HG02870 (cell line): ENCODE data around the gene PHKG1.
"Not testable (repeated sequence)": the region's sequence is repeated elsewhere in the genome, so short reads cannot be mapped to it uniquely, and the experiment has no call there.

Source experiments
- ATAC-seq: cut with Tn5 transposase; IDR thresholded peaks from one replicate; pipeline ENCODE4 v1.9.1; 2021; ENCODE audit warnings: mild to moderate bottlenecking, moderate library complexity; ENCODE audit not compliant: unreplicated experiment

Gene PHKG1

GRCh38 chr7:56083150-56083785, 9.5 kb downstream of the PHKG1 start:
- no peak for ATAC-seq

GRCh38 chr7:56081626-56082340, 11.0 kb downstream of the PHKG1 start:
- ATAC-seq = no peak

GRCh38 chr7:56080726-56081435, 11.9 kb downstream of the PHKG1 start:
- not testable (repeated sequence) for ATAC-seq

GRCh38 chr7:56079450-56080185, 13.1 kb downstream of the PHKG1 start:
- ATAC-seq = no peak

GRCh38 chr7:56078196-56078595, 14.6 kb downstream of the PHKG1 start:
- ATAC-seq = no peak

- no peak for ATAC-seq
These were observed 15.1 kb downstream of the PHKG1 start for GRCh38 chr7:56077681-56078080.

- ATAC-seq = peak; percentile 86
These were observed 18.4 kb downstream of the PHKG1 start for GRCh38 chr7:56074371-56074791.

- ATAC-seq = not testable (repeated sequence)
These were observed 26.4 kb downstream of the PHKG1 start for GRCh38 chr7:56066376-56066775.

- ATAC-seq = peak; percentile 79
These were observed 28.7 kb downstream of the PHKG1 start, which contains the start of gene SUMF2 for GRCh38 chr7:56063882-56064625. Gene SUMF2, plus strand, starts transcription at chr7:56064286. Its CDS starts 26 bp downstream, at chr7:56064312.

- no peak for ATAC-seq
These were observed 29.3 kb downstream of the PHKG1 start for GRCh38 chr7:56063500-56063881.

GRCh38 chr7:56062382-56062781, 30.4 kb downstream of the PHKG1 start:
- ATAC-seq = no peak

GRCh38 chr7:56053993-56054392, 38.8 kb downstream of the PHKG1 start:
- ATAC-seq = no peak

GRCh38 chr7:56053379-56053778, 39.4 kb downstream of the PHKG1 start:
- no peak for ATAC-seq

GRCh38 chr7:56051339-56052191, 41.2 kb downstream of the PHKG1 start, which contains the start of the genes CCT6A and PSPH:
Gene CCT6A, plus strand, starts transcription at chr7:56051765. Its CDS starts 84 bp downstream, at chr7:56051849.
Gene PSPH, minus strand, starts transcription at chr7:56051444. Its CDS starts 30,232 bp downstream, at chr7:56021212.
- peak; percentile 92 for ATAC-seq

- no peak for ATAC-seq
These were observed 41.8 kb downstream of the PHKG1 start for GRCh38 chr7:56051053-56051338.

GRCh38 chr7:56048763-56049162, 44.0 kb downstream of the PHKG1 start:
- not testable (repeated sequence) for ATAC-seq

GRCh38 chr7:56048245-56048644, 44.5 kb downstream of the PHKG1 start:
- no peak for ATAC-seq

- ATAC-seq = not testable (repeated sequence)
These were observed 45.2 kb downstream of the PHKG1 start for GRCh38 chr7:56047446-56048116.
